Right ventricle myocardium inferior (tissue), 1 donor: ENCODE results near the gene METTL21C. TPM values are rescaled to one million over a fixed set of nuclear protein-coding genes. Genes with fewer than 3 reads are reported as not detected.

ENCODE experiments used
- ATAC-seq: fragments of 200-7000 bp; cut with Tn5 transposase; one replicate; pipeline ENCODE4 v1.9.1; 2020; ENCODE audit warnings: mild to moderate bottlenecking, moderate library complexity
- DNase-seq: peaks from one replicate; pipeline ENCODE4 v3.0.0; 2021; ENCODE audit errors: missing footprints
- intact Hi-C: fragments of 100-400 bp; cut with DNase I; formaldehyde crosslinking; loops from one replicate; pipeline ENCODE4 v1.11.0; 2022
- long read RNA-seq: library from polyadenylated mRNA; unstranded; transcript quantifications from one replicate; pipeline ENCODE4 v2.0.0, GENCODE V29; 2021
- total RNA-seq: library from RNA; stranded (reverse); fragmentation: NEBNext Ultra II Directional; extraction: Animal tissue kit (Norgen Biotek cat#: 25700); gene quantifications from one replicate; pipeline ENCODE4 v1.2.1, GENCODE V29; 2021
- donor health status: DM: no; HTN: yes; CAD: no; lungs with severe emphysema.

METTL21C gene
- not detected for total RNA-seq
- long read RNA-seq: 0 reads

GRCh38 chr13:102694937-102695336, at the start of gene METTL21C:
Gene METTL21C (minus strand): TSS chr13:102695044. CDS start chr13:102694498, 546 bp downstream.
- no peak for ATAC-seq
- intact Hi-C loops: no loop called here
- DNase-seq: no peak

DNA sequence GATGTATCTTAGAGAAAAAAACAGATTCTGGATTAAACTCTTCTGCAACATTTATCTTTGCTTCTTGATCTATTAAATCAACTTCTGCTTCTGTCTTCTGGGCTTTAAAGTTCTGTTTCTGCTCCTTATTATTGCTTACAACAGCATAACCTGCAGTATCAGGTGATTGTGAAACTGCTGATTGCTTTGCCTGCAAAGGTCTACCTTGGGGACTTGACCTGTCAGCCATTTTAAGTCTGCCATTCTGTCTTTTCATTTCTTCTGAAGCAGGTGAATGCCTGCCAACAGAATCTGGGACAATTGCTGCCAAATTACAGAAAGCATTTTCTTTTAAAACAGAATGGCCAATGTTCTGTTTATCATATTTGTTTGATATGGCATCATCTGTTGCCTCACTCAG, 47.7 kb upstream of the METTL21C start:
- ATAC-seq (no peak), DNase-seq (no peak)
- intact Hi-C loops: no loop called here

DNA sequence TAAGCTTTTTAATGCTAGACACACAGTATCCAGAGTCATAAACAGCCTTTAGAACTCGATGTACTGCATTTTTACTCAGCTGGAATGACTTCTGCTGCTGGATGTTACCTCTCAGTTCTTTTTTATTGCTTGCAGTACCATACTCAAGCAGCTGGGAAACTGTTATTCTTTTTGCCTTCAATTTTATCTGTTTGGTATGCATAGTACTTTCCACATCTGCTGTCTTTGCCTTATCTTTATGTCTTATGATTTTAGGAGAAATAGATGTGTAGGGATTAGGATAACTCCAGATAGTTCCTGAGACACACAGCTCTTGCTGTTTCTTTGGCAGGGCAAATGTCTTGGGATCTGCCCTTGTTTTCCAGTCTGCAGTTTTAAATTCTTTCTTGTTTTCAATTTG, 47.3 kb upstream of the METTL21C start:
- intact Hi-C loops: no loop called here
- ATAC-seq (no peak), DNase-seq (no peak)

- DNase-seq: no peak
- ATAC-seq: no peak
- intact Hi-C loops: no loop called here
Observed at GRCh38 chr13:102729560-102730270, 34.9 kb upstream of the METTL21C start.

- intact Hi-C loops: no loop called here
- ATAC-seq (no peak), DNase-seq (no peak)
Observed at GRCh38 chr13:102726430-102726829, 31.6 kb upstream of the METTL21C start.

- DNase-seq (no peak), ATAC-seq (no peak)
- intact Hi-C loops: loop anchor here (5.0 kb wide), 1 partner anchor 143 kb away; no protein-coding TSS in a partner anchor
Observed at GRCh38 chr13:102724923-102725322, 30.1 kb upstream of the METTL21C start.

DNA sequence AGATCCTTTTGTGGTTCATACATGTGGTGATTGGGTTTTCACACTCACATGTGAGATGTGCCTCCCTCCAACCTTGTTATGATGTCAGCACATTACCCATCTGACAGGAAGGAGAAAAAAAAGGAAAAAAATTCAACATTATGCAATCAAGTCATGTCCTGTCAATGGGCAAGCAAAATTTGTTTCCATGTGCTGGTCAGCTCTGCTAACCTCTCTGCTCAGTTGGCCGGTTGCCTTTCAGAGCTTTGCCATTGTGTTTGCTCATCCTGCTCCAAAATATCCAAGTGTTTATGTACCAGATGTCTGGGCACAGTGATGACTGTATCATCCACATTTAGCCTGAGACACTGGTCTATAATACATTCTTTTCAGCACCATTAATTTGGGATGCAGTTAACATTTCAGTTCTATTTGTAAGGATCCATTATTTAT, 27.0 kb upstream of the METTL21C start:
- no peak for ATAC-seq
- no peak for DNase-seq
- intact Hi-C loops: loop anchor here (5.0 kb wide), 1 partner anchor 140 kb away; no protein-coding TSS in a partner anchor

- no peak for DNase-seq
- no peak for ATAC-seq
- intact Hi-C loops: no loop called here
Observed at GRCh38 chr13:102718746-102719145, 23.9 kb upstream of the METTL21C start.

DNA sequence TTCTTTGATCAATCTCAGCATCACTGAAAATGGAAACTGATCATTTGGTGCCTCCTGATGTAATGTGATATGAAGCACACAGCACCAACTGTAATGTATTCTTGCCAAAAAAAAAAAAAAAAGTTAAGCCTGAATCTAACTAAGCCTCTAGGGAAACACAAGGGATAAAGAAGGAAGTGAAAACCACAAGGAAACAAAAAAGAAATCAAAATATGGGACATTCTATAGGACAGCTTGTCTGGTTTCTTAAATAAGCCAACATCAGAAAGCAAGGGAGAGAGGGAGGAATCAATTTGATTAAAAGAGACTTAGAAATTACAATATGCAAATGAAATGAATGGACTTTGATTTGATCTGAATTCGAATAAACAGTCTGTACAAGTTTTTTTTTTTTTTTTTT, 20.6 kb upstream of the METTL21C start:
- intact Hi-C loops: no loop called here
- DNase-seq: no peak
- no peak for ATAC-seq

DNA sequence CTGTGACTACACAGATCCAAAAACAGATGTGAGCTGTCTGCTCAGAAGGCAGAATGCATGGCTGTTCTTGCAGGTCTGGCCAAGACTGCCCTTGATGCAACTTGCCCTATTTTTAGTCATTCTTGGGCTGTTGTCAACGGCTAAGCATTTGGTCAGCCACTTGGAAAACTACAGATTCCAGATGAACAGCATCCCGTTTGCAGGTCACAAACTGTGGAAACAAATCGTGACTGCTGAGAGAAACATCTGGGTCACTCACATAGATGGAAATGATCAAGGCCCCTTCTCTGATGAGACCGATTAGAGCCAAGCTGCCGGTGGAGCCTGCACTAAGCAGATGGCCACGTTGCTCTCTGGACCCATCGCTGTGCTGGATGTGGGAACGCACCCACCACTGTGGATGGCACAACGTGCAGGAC, 15.4 kb upstream of the METTL21C start:
- intact Hi-C loops: no loop called here
- DNase-seq (no peak), ATAC-seq (peak; percentile 42)

DNA sequence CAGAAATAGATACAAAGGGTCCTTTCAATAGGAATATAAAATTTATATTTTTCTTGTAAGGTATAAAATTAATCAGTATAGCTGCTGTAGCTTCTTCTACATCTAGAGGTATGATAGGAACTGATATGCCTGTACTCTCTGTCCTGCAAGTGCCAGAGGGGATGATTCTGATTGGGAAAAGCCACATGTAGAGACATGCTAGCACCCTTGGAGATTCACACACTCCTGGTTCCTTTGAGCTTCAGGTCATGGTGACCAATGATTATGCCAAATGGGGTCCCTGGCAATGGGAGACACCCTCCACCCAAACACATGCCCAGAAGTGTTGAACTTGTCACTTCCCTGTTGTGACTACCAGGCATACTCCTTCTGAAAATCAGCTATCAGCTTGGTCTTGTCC, 14.7 kb upstream of the METTL21C start:
- ATAC-seq: no peak
- no peak for DNase-seq
- intact Hi-C loops: no loop called here

DNA sequence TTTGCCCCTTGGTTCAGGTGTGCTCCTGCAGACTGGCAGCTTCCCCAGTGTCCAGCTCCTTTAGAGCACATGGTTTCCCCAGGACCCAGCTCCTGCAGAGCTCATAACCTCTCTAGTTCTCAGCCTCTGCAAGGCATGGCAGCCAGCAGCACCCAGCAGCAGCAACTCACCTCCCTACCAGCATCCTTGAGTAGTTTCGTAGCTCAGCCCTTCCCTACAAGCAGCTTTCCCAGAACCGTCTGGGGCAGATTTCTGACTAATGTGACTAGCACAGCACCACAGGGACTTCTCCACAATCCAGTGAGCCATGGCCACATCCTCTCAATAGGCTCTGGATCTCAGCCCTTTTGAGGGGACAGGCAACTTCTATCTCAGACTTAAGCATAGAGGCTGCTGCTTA, 14.1 kb upstream of the METTL21C start:
- no peak for ATAC-seq
- intact Hi-C loops: no loop called here
- no peak for DNase-seq

GRCh38 chr13:102708211-102708610, 13.4 kb upstream of the METTL21C start:
- no peak for DNase-seq
- ATAC-seq: no peak
- intact Hi-C loops: no loop called here

GRCh38 chr13:102707467-102707866, 12.6 kb upstream of the METTL21C start:
- DNase-seq (no peak), ATAC-seq (no peak)
- intact Hi-C loops: no loop called here

- DNase-seq (no peak), ATAC-seq (no peak)
- intact Hi-C loops: no loop called here
Observed at GRCh38 chr13:102704238-102705058, 9.6 kb upstream of the METTL21C start.

DNA sequence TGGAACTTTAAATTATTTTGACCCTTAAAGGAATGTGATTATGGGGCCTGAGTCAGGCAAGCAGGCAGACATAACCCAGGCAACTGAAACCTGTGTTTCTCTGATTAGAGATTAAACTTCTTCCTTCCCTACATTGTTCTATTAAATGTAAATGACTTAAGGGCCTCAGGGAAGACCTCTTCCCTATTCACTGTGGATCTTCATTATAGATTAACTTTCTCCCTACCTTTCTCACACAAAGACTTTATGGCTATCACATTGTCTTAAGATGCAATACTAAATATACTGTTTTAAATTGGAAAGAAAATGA, 8.8 kb upstream of the METTL21C start:
- intact Hi-C loops: no loop called here
- no peak for DNase-seq
- no peak for ATAC-seq

- DNase-seq: no peak
- intact Hi-C loops: no loop called here
- no peak for ATAC-seq
Observed at GRCh38 chr13:102702965-102703725, 8.3 kb upstream of the METTL21C start.

GRCh38 chr13:102701331-102701730, 6.5 kb upstream of the METTL21C start:
- no peak for DNase-seq
- intact Hi-C loops: no loop called here
- no peak for ATAC-seq
